A549 (cell line): ENCODE results near the gene XK. TPM values are rescaled to one million over a fixed set of nuclear protein-coding genes. Genes with fewer than 3 reads are reported as not detected.
A peak's percentile ranks its signal among the peaks of the same experiment; 100 is the strongest.

Source experiments
- ATAC-seq, 2 experiments: fragments of 200-7000 bp in 1 of 2; fragments of >200 bp in 1 of 2; cut with Nextera tagmentation in 1 of 2; cut with Tn5 transposase in 1 of 2; 3 replicates each; pipeline versions ENCODE4 v1.8.0 to v1.9.1; 2018 to 2020; ENCODE audit warnings: mild to moderate bottlenecking in 1 of 2, moderate library complexity in 1 of 2
- CTCF ChIA-PET: fragments of 300-600 bp; sonication (Branson Sonifier 250); formaldehyde crosslinking; extraction: SDS; loops from one replicate; lab custom pipeline; 2021; ENCODE audit warnings: antibody characterized with exemption, inconsistent platforms; lab: Yijun Ruan, JAX
- POLR2A ChIA-PET: fragments of 350-600 bp; formaldehyde crosslinking; extraction: SDS; loops from one replicate; lab custom pipeline; 2021; ENCODE audit warnings: antibody characterized with exemption, inconsistent platforms; lab: Yijun Ruan, JAX
- DNase-seq, 2 experiments: peaks; one replicate each; pipeline versions ENCODE4 v3.0.0 to v3.0.0-alpha.2; 2011 to 2016; ENCODE audit warnings: low read depth in 1 of 2, low spot score in 1 of 2
- FAIRE-seq: peaks from 2 replicates; lab custom pipeline; 2011; peaks lifted over from hg19 to GRCh38; lab: Jason Lieb, UNC
- H3K27ac ChIP-seq, 2 experiments: fragments of >200 bp; sonication (Bioruptor Twin); formaldehyde crosslinking; 3 replicates each; pipeline ENCODE4 v1.5.1; 2016 to 2017
- H3K4me1 ChIP-seq: fragments of >200 bp; sonication (Bioruptor Twin); formaldehyde crosslinking; 3 replicates; pipeline ENCODE4 v1.6.1; 2016
- H3K4me2 ChIP-seq: fragments of >200 bp; sonication (Bioruptor Twin); formaldehyde crosslinking; 3 replicates; pipeline ENCODE4 v1.6.1; 2016
- H3K4me3 ChIP-seq: fragments of >200 bp; sonication (Bioruptor Twin); formaldehyde crosslinking; 3 replicates; pipeline ENCODE4 v1.5.1; 2016
- H3K9me3 ChIP-seq: fragments of >200 bp; sonication (Bioruptor Twin); formaldehyde crosslinking; 3 replicates; pipeline ENCODE4 v1.6.1; 2016
- BHLHE40 ChIP-seq: IDR thresholded peaks from 2 replicates; pipeline ENCODE4 v1.6.1; 2012; ENCODE audit warnings: low read depth, low read length, inconsistent platforms
- CBX2 ChIP-seq: fragments of 200-600 bp; sonication (generic); IDR thresholded peaks from 2 replicates; pipeline ENCODE4 v1.6.1; 2016; ENCODE audit warnings: low read depth, mild to moderate bottlenecking, borderline replicate concordance
- EHMT2 ChIP-seq: fragments of 200-600 bp; sonication (generic); IDR thresholded peaks from 2 replicates; pipeline ENCODE4 v1.6.1; 2016; ENCODE audit warnings: antibody characterized with exemption, low read depth, mild to moderate bottlenecking, moderate library complexity
- ESRRA ChIP-seq: fragments of 150-350 bp; IDR thresholded peaks from 2 replicates; pipeline ENCODE4 v1.6.1; 2014; ENCODE audit warnings: mild to moderate bottlenecking, low read length, borderline replicate concordance
- FOSB ChIP-seq: fragments of 250-450 bp; sonication (Bioruptor Pico); IDR thresholded peaks from 2 replicates; pipeline ENCODE4 v1.5.0; 2020; ENCODE audit warnings: mild to moderate bottlenecking, moderate library complexity
- FOSL2 ChIP-seq, 2 experiments: fragments of 450-650 bp in 1 of 2; fragments of >200 bp in 1 of 2; sonication (Bioruptor Twin) in 1 of 2; formaldehyde crosslinking; IDR thresholded peaks; 2 replicates each; pipeline versions ENCODE4 v1.5.0 to v1.6.1; 2016 to 2020; ENCODE audit warnings: mild to moderate bottlenecking in 1 of 2, moderate library complexity in 1 of 2
- HOXA7 ChIP-seq: fragments of 250-450 bp; sonication (Bioruptor Pico); IDR thresholded peaks from 2 replicates; pipeline ENCODE4 v1.5.0; 2020; ENCODE audit warnings: mild to moderate bottlenecking, moderate library complexity
- JUN ChIP-seq, 2 experiments: fragments of >200 bp; sonication (Bioruptor Twin); formaldehyde crosslinking; IDR thresholded peaks; 2 replicates in 1 of 2; 3 replicates in 1 of 2; pipeline ENCODE4 v1.6.1; 2016 to 2017
- MAFK ChIP-seq: fragments of 450-650 bp; IDR thresholded peaks from 2 replicates; pipeline ENCODE4 v1.6.1; 2014; ENCODE audit not compliant: partially characterized antibody
- POLR2AphosphoS2 ChIP-seq: conservative IDR thresholded peaks from 2 replicates; pipeline ENCODE4 v1.6.1; 2012; ENCODE audit warnings: low read length, improper control_type of control experiment, inconsistent platforms
- RFX5 ChIP-seq: fragments of 450-650 bp; IDR thresholded peaks from 2 replicates; pipeline ENCODE4 v1.7.1; 2014; ENCODE audit warnings: antibody characterized with exemption, mild to moderate bottlenecking, moderate library complexity
- RNF2 ChIP-seq: fragments of 200-600 bp; sonication (generic); IDR thresholded peaks from 2 replicates; pipeline ENCODE4 v1.6.1; 2016; ENCODE audit warnings: low read depth, mild to moderate bottlenecking, antibody characterized with exemption, moderate library complexity, borderline replicate concordance
- TFCP2L1 ChIP-seq: fragments of 250-450 bp; sonication (Bioruptor Pico); IDR thresholded peaks from 2 replicates; pipeline ENCODE4 v1.5.0; 2021; ENCODE audit warnings: mild to moderate bottlenecking
- TP53 ChIP-seq: fragments of 250-450 bp; sonication (Bioruptor Pico); IDR thresholded peaks from 2 replicates; pipeline ENCODE4 v1.5.0; 2021; ENCODE audit warnings: mild to moderate bottlenecking, moderate library complexity
- ZC3H11A ChIP-seq: fragments of 450-650 bp; IDR thresholded peaks from 2 replicates; pipeline ENCODE4 v1.6.1; 2014; ENCODE audit warnings: antibody characterized with exemption, mild to moderate bottlenecking
- WGBS: methylation state at CpG from one replicate; pipeline ENCODE4 v1.1.6; 2017; ENCODE audit errors: missing lambda C conversion rate; 5-methylcytosine and 5-hydroxymethylcytosine counted together
- polyA plus RNA-seq, 4 experiments: library from polyadenylated mRNA; depleted of rRNA in 3 of 4; stranded (reverse); fragments of >200 nt; fragmentation: RNase III in 1 of 4; extraction: RNeasy Plus Mini Kit Qiagen cat#74134 plus additional on column Dnase treatment in 1 of 4; gene quantifications; 2 replicates in 3 of 4; 3 replicates in 1 of 4; pipeline ENCODE4 v1.2.3, GENCODE V29; 2011 to 2017
- TF ChIP-seq, protein P1 (sequence below): fragments of 450-650 bp; IDR thresholded peaks from 2 replicates; pipeline ENCODE4 v1.6.1; 2014; ENCODE audit warnings: antibody characterized with exemption
- TF ChIP-seq, protein P2 (sequence below): fragments of >200 bp; sonication (Bioruptor Twin); formaldehyde crosslinking; IDR thresholded peaks from 3 replicates; pipeline ENCODE4 v1.5.1; 2016
- TF ChIP-seq, protein P3 (sequence below): fragments of 250-450 bp; sonication (Bioruptor Pico); IDR thresholded peaks from 2 replicates; pipeline ENCODE4 v1.5.0; 2020; ENCODE audit warnings: low read depth, mild to moderate bottlenecking, moderate library complexity

The XK gene
- polyA plus RNA-seq, 2 of the 4 experiments (the other 2 are of a cell fraction) = 0.34 to 1.2 TPM

DNA sequence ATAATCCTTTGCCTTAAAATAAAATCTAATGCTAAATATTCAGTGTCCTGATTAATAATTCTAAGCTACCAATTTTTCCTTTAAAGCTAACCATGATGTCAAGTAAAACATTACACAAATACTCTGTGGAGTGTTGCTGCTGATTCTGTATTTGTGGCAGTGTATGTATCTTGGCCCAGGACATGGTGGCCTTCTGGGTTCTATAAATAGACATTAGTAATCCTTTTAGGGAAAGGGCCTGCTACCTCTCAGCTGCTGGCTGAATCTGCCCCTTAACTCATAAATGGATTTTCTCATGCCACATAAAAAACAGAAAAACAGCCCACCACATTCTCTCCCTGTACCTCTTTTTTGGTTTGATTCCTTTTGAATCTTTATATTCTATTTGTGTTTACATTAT lies 1.2 kb upstream of the XK start:
- Histone ChIP-seq H3K4me1 (peaks cover 6% of the 10 kb centered on the region), H3K4me3 (no peak overlapping the region), H3K27ac (no peak overlapping the region), H3K9me3 (no peaks in the 10 kb centered on the region), H3K4me2 (no peak overlapping the region)
- TF ChIP-seq, protein P1, sequence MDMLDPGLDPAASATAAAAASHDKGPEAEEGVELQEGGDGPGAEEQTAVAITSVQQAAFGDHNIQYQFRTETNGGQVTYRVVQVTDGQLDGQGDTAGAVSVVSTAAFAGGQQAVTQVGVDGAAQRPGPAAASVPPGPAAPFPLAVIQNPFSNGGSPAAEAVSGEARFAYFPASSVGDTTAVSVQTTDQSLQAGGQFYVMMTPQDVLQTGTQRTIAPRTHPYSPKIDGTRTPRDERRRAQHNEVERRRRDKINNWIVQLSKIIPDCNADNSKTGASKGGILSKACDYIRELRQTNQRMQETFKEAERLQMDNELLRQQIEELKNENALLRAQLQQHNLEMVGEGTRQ = no peak
- no peak for TF ChIP-seq POLR2AphosphoS2
- no peak for TF ChIP-seq FOSL2 (IDR thresholded peaks at IDR 0.05)
- no peak for TF ChIP-seq FOSL2 (CRISPR knock-in tag; IDR thresholded peaks at IDR 0.05)
- DNase-seq (no peak), FAIRE-seq (peak; percentile 65), ATAC-seq (no peak)
- ChIA-PET POLR2A (no interaction called here), CTCF (interaction anchor here (0.9 kb wide), 2 partner anchors 14 to 491 kb away, joined by 3 to 5 read pairs; no protein-coding TSS in a partner anchor)

DNA sequence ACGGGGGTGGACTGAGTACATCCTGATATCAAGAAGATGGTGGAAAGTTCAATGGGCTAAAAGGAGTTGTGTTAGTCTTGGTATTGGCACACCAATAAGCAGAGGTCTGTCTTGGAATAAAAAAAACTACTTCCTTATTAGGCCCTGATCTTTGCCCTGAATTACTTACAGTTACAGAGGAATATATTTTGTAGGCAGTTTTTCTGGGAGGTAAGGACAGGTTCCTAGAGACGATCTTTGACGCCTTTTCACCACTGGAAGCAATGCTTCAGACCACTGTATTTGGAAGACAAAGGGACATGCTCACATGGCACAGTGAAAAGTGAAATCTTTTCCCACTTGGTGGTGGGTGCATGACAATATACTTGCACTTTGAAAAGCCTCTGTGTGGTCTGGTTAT lies 618 bp upstream of the XK start:
- ChIA-PET CTCF (interaction anchor here (0.7 kb wide), 1 partner anchor 61 kb away, joined by 3 read pairs; no protein-coding TSS in a partner anchor), POLR2A (no interaction called here)
- no peak for FAIRE-seq
- TF ChIP-seq TFCP2L1 (CRISPR knock-in tag) (no peak), JUN (IDR thresholded peaks at IDR 0.05) (no peak), MAFK (no peak), RNF2 (no peak), RFX5 (no peak), CBX2 (no peak), FOSB (CRISPR knock-in tag) (no peak), ESRRA (no peak)
- TF ChIP-seq, protein P2, sequence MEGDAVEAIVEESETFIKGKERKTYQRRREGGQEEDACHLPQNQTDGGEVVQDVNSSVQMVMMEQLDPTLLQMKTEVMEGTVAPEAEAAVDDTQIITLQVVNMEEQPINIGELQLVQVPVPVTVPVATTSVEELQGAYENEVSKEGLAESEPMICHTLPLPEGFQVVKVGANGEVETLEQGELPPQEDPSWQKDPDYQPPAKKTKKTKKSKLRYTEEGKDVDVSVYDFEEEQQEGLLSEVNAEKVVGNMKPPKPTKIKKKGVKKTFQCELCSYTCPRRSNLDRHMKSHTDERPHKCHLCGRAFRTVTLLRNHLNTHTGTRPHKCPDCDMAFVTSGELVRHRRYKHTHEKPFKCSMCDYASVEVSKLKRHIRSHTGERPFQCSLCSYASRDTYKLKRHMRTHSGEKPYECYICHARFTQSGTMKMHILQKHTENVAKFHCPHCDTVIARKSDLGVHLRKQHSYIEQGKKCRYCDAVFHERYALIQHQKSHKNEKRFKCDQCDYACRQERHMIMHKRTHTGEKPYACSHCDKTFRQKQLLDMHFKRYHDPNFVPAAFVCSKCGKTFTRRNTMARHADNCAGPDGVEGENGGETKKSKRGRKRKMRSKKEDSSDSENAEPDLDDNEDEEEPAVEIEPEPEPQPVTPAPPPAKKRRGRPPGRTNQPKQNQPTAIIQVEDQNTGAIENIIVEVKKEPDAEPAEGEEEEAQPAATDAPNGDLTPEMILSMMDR = no peak
- TF ChIP-seq, protein P3, sequence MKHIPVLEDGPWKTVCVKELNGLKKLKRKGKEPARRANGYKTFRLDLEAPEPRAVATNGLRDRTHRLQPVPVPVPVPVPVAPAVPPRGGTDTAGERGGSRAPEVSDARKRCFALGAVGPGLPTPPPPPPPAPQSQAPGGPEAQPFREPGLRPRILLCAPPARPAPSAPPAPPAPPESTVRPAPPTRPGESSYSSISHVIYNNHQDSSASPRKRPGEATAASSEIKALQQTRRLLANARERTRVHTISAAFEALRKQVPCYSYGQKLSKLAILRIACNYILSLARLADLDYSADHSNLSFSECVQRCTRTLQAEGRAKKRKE (CRISPR knock-in tag) = no peak
- peak in 1 of 2 experiments; percentile 1 for DNase-seq
- H3K9me3 ChIP-seq = no peaks in the 10 kb centered on the region
- H3K4me3 ChIP-seq = peak overlapping the region; percentile 54; the same call in 1 of the 3 replicates
- peak overlapping the region; percentile 79 for H3K4me2 ChIP-seq
- peak overlapping the region in 1 of 2 experiments; percentile 84; a peak in 2 of 6 replicates for H3K27ac ChIP-seq
- peaks cover 6% of the 10 kb centered on the region for H3K4me1 ChIP-seq
- peak in 1 of 2 experiments; percentile 12; a peak in 2 of 6 replicates for ATAC-seq
- 87% methylated on average over 3 of the region's 3 CpGs for WGBS

DNA sequence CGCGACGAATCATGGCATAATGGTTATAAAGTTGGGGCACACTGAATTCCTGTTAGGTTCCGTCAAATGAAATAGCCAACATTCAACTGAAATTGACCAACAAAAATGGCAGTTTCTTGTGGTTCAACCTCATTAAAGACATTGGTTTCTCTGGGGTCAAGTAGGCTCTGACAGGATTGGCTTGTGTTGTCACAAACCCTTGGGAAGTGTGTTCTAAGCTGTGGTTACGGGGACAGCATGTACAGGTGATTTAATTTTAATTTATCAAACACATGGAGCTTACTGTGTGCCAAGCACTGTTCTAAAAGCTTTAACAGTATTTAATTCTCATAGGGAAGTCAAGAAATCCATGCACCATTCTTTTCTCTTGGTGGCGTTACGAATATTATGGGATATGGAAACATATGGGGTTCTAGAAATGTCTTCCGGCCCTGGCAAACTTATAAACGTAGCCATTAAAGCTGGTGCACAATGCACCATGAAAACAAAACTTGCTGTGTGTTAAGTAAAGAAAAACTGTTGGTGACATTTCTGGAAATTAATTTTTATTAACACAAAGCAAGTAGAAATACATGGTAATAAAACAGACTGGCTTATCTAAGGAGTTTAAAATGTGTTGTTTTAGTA lies 891 bp downstream of the XK start:
- TF ChIP-seq ZC3H11A (no peak), BHLHE40 (no peak), TP53 (CRISPR knock-in tag) (no peak), EHMT2 (no peak), RNF2 (no peak), HOXA7 (no peak)
- TF ChIP-seq, protein P2 = no peak
- TF ChIP-seq, all 56 proteins: peak for 0

More for the DNA sequence above, 891 bp downstream of the XK start:
- Histone ChIP-seq H3K4me1 (peaks cover 6% of the 10 kb centered on the region), H3K27ac (peak overlapping the region in 1 of 2 experiments; percentile 84; a peak in 3 of 6 replicates), H3K9me3 (no peaks in the 10 kb centered on the region), H3K4me3 (peak overlapping the region; percentile 54; the same call in 2 of the 3 replicates), H3K4me2 (peak overlapping the region; percentile 79)
- DNase-seq (no peak), FAIRE-seq (peak; percentile 77), ATAC-seq (no peak)
- WGBS = 73% methylated on average over 9 of the region's 9 CpGs
- POLR2A ChIA-PET = no interaction called here
- CTCF ChIA-PET = interaction anchor here (1.1 kb wide), 1 partner anchor 59 kb away, joined by 4 read pairs; no protein-coding TSS in a partner anchor
